OCI-M2 (cell line): Measurements from ENCODE around the gene SMYD3.

Source experiments
- DNase-seq: peaks from one replicate; lab custom pipeline; 2025; ENCODE audit not compliant: unreplicated experiment; lab: John Stamatoyannopoulos, UW

The SMYD3 gene

GRCh38 chr1:246221485-246222255, 285.4 kb downstream of the SMYD3 start:
- DNase-seq = no peak

GRCh38 chr1:246220495-246221065, 286.5 kb downstream of the SMYD3 start:
- no peak for DNase-seq

- DNase-seq = no peak
These were observed 287.5 kb downstream of the SMYD3 start for GRCh38 chr1:246219508-246220030.

GRCh38 chr1:246218686-246219085, 288.4 kb downstream of the SMYD3 start:
- DNase-seq = no peak

GRCh38 chr1:246216906-246217305, 290.2 kb downstream of the SMYD3 start:
- DNase-seq = no peak

GRCh38 chr1:246215510-246215903, 291.6 kb downstream of the SMYD3 start:
- no peak for DNase-seq

GRCh38 chr1:246214708-246215509, 292.2 kb downstream of the SMYD3 start:
- DNase-seq = no peak

- DNase-seq = no peak
These were observed 293.1 kb downstream of the SMYD3 start for GRCh38 chr1:246213947-246214346.

- DNase-seq = no peak
These were observed 293.6 kb downstream of the SMYD3 start for GRCh38 chr1:246213502-246213901.

- no peak for DNase-seq
These were observed 294.0 kb downstream of the SMYD3 start for GRCh38 chr1:246213036-246213435.

- no peak for DNase-seq
These were observed 295.1 kb downstream of the SMYD3 start for GRCh38 chr1:246212013-246212412.

GRCh38 chr1:246210756-246211155, 296.3 kb downstream of the SMYD3 start:
- no peak for DNase-seq

- no peak for DNase-seq
These were observed 299.0 kb downstream of the SMYD3 start for GRCh38 chr1:246208105-246208504.

GRCh38 chr1:246203180-246203579, 303.9 kb downstream of the SMYD3 start:
- DNase-seq = no peak

- no peak for DNase-seq
These were observed 306.3 kb downstream of the SMYD3 start for GRCh38 chr1:246200738-246201137.

GRCh38 chr1:246200225-246200624, 306.9 kb downstream of the SMYD3 start:
- no peak for DNase-seq

GRCh38 chr1:246199086-246199645, 307.9 kb downstream of the SMYD3 start:
- DNase-seq = no peak

- no peak for DNase-seq
These were observed 308.8 kb downstream of the SMYD3 start for GRCh38 chr1:246198115-246198816.

GRCh38 chr1:246197076-246197475, 310.0 kb downstream of the SMYD3 start:
- no peak for DNase-seq

- no peak for DNase-seq
These were observed 311.8 kb downstream of the SMYD3 start for GRCh38 chr1:246195296-246195695.

GRCh38 chr1:246193537-246193936, 313.5 kb downstream of the SMYD3 start:
- no peak for DNase-seq
